Neural cell (in vitro differentiated cells): ENCODE data around the gene SPTBN1.

Experiments used
- CTCF ChIP-seq: fragments of 450-650 bp; IDR thresholded peaks from 2 replicates; pipeline ENCODE4 v1.5.1; 2014; ENCODE audit warnings: antibody characterized with exemption, mild to moderate bottlenecking, moderate library complexity; ENCODE audit not compliant: poor library complexity, severe bottlenecking
- EZH2 ChIP-seq: fragments of 200-600, 300-800 bp; shearing (Covaris generic), sonication (generic); IDR thresholded peaks from 2 replicates; pipeline ENCODE4 v1.6.1; 2014; ENCODE audit warnings: antibody characterized with exemption, low read length, borderline replicate concordance, mild to moderate bottlenecking; ENCODE audit not compliant: insufficient read depth, poor library complexity, severe bottlenecking
- MXI1 ChIP-seq: fragments of 450-650 bp; conservative IDR thresholded peaks from 2 replicates; pipeline ENCODE4 v1.6.1; 2014; ENCODE audit warnings: antibody characterized with exemption, mild to moderate bottlenecking; ENCODE audit not compliant: poor library complexity, severe bottlenecking
- POLR2AphosphoS5 ChIP-seq: IDR thresholded peaks from 2 replicates; pipeline ENCODE4 v1.6.1; 2012
- REST ChIP-seq: IDR thresholded peaks from 2 replicates; pipeline ENCODE4 v1.6.1; 2012; ENCODE audit warnings: borderline replicate concordance
- TAF1 ChIP-seq: IDR thresholded peaks from 2 replicates; pipeline ENCODE4 v1.6.1; 2012; ENCODE audit warnings: low read depth

GRCh38 chr2:54577944-54578647 is 122.0 kb downstream of the SPTBN1 start:
- TF ChIP-seq TAF1 = no peak
- TF ChIP-seq MXI1 = no peak
- no peak for TF ChIP-seq CTCF
- no peak for TF ChIP-seq REST
- TF ChIP-seq EZH2 = no peak
- no peak for TF ChIP-seq POLR2AphosphoS5
